WTC11 (cell line): ENCODE measurements around the gene TSPAN9. TPM values are rescaled to one million over a fixed set of nuclear protein-coding genes. Genes with fewer than 3 reads are reported as not detected.

ENCODE experiments used
- ATAC-seq: fragments of 200-7000 bp; cut with Tn5 transposase; 2 replicates; pipeline ENCODE4 v1.10.0; 2021; ENCODE audit warnings: mild to moderate bottlenecking, moderate library complexity
- CTCF ChIA-PET: fragments of 300-600 bp; sonication (Branson Sonifier 250); formaldehyde crosslinking; loops from one replicate; lab custom pipeline; 2021; ENCODE audit warnings: antibody characterized with exemption; lab: Charles Lee
- POLR2A ChIA-PET: fragments of 350-600 bp; sonication (Branson Sonifier 250); formaldehyde crosslinking; loops from one replicate; lab custom pipeline; 2021; ENCODE audit warnings: antibody characterized with exemption; lab: Charles Lee
- DNase-seq: peaks from one replicate; pipeline ENCODE4 v3.0.0; 2021; ENCODE audit warnings: low spot score
- H3K27ac Mint-ChIP-seq: 2 replicates; pipeline ENCODE4 v1.8.0; 2021; ENCODE audit warnings: mixed read lengths
- H3K27me3 Mint-ChIP-seq: 2 replicates; pipeline ENCODE4 v1.8.0; 2021; ENCODE audit warnings: low read depth, mild to moderate bottlenecking, moderate library complexity, mixed read lengths
- H3K36me3 Mint-ChIP-seq: 2 replicates; pipeline ENCODE4 v1.8.0; 2021; ENCODE audit warnings: mixed read lengths
- H3K4me1 Mint-ChIP-seq: 2 replicates; pipeline ENCODE4 v1.8.0; 2022; ENCODE audit warnings: mixed read lengths
- H3K4me3 Mint-ChIP-seq: 2 replicates; pipeline ENCODE4 v1.8.0; 2021; ENCODE audit warnings: mild to moderate bottlenecking, moderate library complexity, mixed read lengths
- H3K9me3 Mint-ChIP-seq: 2 replicates; pipeline ENCODE4 v1.8.0; 2021; ENCODE audit warnings: mixed read lengths
- ATF1 ChIP-seq: sonication (generic); formaldehyde crosslinking; IDR thresholded peaks from 2 replicates; pipeline ENCODE4 v1.8.1; 2023; ENCODE audit warnings: mild to moderate bottlenecking, moderate library complexity, missing genetic modification reagents
- CREB1 ChIP-seq: sonication (generic); formaldehyde crosslinking; IDR thresholded peaks from 2 replicates; pipeline ENCODE4 v1.8.0; 2023; ENCODE audit warnings: mild to moderate bottlenecking, missing genetic modification reagents
- ETV6 ChIP-seq: sonication (generic); formaldehyde crosslinking; IDR thresholded peaks from 2 replicates; pipeline ENCODE4 v1.8.1; 2022; ENCODE audit warnings: mild to moderate bottlenecking, missing genetic modification reagents
- FOXK1 ChIP-seq: sonication (generic); formaldehyde crosslinking; IDR thresholded peaks from 2 replicates; pipeline ENCODE4 v1.8.0; 2022; ENCODE audit warnings: mild to moderate bottlenecking, moderate library complexity, missing genetic modification reagents
- GABPB1 ChIP-seq: sonication (generic); formaldehyde crosslinking; IDR thresholded peaks from 2 replicates; pipeline ENCODE4 v1.8.1; 2023; ENCODE audit warnings: mild to moderate bottlenecking, missing genetic modification reagents
- IRF2 ChIP-seq: sonication (generic); formaldehyde crosslinking; IDR thresholded peaks from 2 replicates; pipeline ENCODE4 v1.8.0; 2022; ENCODE audit warnings: low read depth, missing genetic modification reagents, borderline replicate concordance
- SMAD3 ChIP-seq: sonication (generic); formaldehyde crosslinking; IDR thresholded peaks from 2 replicates; pipeline ENCODE4 v1.8.0; 2022; ENCODE audit warnings: missing genetic modification reagents, mild to moderate bottlenecking, borderline replicate concordance
- SOX15 ChIP-seq: fragments of 250-450 bp; sonication (Bioruptor Pico); IDR thresholded peaks from 2 replicates; pipeline ENCODE4 v1.9.0; 2021; ENCODE audit warnings: mild to moderate bottlenecking
- ZNF416 ChIP-seq: fragments of 250-450 bp; sonication (Bioruptor Pico); IDR thresholded peaks from 2 replicates; pipeline ENCODE4 v1.9.0; 2021; ENCODE audit warnings: mild to moderate bottlenecking, inconsistent platforms
- ZNF423 ChIP-seq: fragments of 250-450 bp; sonication (Bioruptor Pico); IDR thresholded peaks from 2 replicates; pipeline ENCODE4 v2.1.2; 2022; ENCODE audit warnings: mild to moderate bottlenecking, moderate library complexity
- total RNA-seq: library from RNA; stranded (reverse); gene quantifications from 3 replicates; pipeline ENCODE4 v1.2.3, GENCODE V29; 2021
- TF ChIP-seq, protein P1 (sequence below): sonication (generic); formaldehyde crosslinking; IDR thresholded peaks from 2 replicates; pipeline ENCODE4 v1.8.0; 2023; ENCODE audit warnings: missing genetic modification reagents, mild to moderate bottlenecking, borderline replicate concordance
- TF ChIP-seq, protein P2 (sequence below): fragments of 250-450 bp; sonication (Bioruptor Pico); IDR thresholded peaks from 2 replicates; pipeline ENCODE4 v1.8.0; 2021; ENCODE audit warnings: mild to moderate bottlenecking
- TF ChIP-seq, protein P3 (sequence below): sonication (generic); formaldehyde crosslinking; IDR thresholded peaks from 2 replicates; pipeline ENCODE4 v1.8.1; 2022; ENCODE audit warnings: low read depth, missing genetic modification reagents, borderline replicate concordance
- TF ChIP-seq, protein P4 (sequence below): sonication (generic); formaldehyde crosslinking; IDR thresholded peaks from 2 replicates; pipeline ENCODE4 v1.8.1; 2022; ENCODE audit warnings: missing genetic modification reagents, borderline replicate concordance
- TF ChIP-seq, protein P5 (sequence below): sonication (generic); formaldehyde crosslinking; IDR thresholded peaks from 2 replicates; pipeline ENCODE4 v1.8.0; 2022; ENCODE audit warnings: mild to moderate bottlenecking, missing genetic modification reagents

TSPAN9 gene
- total RNA-seq, 1 experiment from 2014 or later, result 27.6 TPM

DNA sequence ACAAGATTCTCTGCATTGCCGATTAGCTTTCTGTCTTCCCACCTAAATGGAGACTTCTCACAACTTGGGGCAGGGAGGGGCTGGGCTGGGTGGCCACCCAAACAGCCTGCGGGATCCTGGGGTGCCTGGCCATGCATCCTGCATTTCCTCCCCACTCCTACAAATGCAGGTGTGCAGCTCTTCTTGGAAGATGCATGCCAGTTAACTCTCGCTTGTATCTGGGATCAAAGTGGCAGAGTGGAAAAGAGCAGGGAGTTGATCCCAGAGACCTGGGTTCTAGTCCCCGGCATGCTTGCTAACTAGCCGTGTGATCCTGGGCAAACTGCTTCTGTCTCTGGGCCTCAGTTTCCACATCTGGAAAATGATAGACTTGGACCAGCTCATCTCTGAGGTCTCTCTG, 136.6 kb downstream of the TSPAN9 start (continued):
- TF ChIP-seq, protein P1, sequence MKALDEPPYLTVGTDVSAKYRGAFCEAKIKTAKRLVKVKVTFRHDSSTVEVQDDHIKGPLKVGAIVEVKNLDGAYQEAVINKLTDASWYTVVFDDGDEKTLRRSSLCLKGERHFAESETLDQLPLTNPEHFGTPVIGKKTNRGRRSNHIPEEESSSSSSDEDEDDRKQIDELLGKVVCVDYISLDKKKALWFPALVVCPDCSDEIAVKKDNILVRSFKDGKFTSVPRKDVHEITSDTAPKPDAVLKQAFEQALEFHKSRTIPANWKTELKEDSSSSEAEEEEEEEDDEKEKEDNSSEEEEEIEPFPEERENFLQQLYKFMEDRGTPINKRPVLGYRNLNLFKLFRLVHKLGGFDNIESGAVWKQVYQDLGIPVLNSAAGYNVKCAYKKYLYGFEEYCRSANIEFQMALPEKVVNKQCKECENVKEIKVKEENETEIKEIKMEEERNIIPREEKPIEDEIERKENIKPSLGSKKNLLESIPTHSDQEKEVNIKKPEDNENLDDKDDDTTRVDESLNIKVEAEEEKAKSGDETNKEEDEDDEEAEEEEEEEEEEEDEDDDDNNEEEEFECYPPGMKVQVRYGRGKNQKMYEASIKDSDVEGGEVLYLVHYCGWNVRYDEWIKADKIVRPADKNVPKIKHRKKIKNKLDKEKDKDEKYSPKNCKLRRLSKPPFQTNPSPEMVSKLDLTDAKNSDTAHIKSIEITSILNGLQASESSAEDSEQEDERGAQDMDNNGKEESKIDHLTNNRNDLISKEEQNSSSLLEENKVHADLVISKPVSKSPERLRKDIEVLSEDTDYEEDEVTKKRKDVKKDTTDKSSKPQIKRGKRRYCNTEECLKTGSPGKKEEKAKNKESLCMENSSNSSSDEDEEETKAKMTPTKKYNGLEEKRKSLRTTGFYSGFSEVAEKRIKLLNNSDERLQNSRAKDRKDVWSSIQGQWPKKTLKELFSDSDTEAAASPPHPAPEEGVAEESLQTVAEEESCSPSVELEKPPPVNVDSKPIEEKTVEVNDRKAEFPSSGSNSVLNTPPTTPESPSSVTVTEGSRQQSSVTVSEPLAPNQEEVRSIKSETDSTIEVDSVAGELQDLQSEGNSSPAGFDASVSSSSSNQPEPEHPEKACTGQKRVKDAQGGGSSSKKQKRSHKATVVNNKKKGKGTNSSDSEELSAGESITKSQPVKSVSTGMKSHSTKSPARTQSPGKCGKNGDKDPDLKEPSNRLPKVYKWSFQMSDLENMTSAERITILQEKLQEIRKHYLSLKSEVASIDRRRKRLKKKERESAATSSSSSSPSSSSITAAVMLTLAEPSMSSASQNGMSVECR (CRISPR knock-in tag), result no peak
- TF ChIP-seq SOX15 (CRISPR knock-in tag) (no peak), ZNF423 (CRISPR knock-in tag) (no peak), GABPB1 (CRISPR knock-in tag) (no peak), IRF2 (CRISPR knock-in tag) (no peak), FOXK1 (no peak)
- TF ChIP-seq, protein P2, sequence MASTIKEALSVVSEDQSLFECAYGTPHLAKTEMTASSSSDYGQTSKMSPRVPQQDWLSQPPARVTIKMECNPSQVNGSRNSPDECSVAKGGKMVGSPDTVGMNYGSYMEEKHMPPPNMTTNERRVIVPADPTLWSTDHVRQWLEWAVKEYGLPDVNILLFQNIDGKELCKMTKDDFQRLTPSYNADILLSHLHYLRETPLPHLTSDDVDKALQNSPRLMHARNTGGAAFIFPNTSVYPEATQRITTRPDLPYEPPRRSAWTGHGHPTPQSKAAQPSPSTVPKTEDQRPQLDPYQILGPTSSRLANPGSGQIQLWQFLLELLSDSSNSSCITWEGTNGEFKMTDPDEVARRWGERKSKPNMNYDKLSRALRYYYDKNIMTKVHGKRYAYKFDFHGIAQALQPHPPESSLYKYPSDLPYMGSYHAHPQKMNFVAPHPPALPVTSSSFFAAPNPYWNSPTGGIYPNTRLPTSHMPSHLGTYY (CRISPR knock-in tag), result no peak
- TF ChIP-seq, protein P3, sequence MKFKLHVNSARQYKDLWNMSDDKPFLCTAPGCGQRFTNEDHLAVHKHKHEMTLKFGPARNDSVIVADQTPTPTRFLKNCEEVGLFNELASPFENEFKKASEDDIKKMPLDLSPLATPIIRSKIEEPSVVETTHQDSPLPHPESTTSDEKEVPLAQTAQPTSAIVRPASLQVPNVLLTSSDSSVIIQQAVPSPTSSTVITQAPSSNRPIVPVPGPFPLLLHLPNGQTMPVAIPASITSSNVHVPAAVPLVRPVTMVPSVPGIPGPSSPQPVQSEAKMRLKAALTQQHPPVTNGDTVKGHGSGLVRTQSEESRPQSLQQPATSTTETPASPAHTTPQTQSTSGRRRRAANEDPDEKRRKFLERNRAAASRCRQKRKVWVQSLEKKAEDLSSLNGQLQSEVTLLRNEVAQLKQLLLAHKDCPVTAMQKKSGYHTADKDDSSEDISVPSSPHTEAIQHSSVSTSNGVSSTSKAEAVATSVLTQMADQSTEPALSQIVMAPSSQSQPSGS (CRISPR knock-in tag), result no peak

DNA sequence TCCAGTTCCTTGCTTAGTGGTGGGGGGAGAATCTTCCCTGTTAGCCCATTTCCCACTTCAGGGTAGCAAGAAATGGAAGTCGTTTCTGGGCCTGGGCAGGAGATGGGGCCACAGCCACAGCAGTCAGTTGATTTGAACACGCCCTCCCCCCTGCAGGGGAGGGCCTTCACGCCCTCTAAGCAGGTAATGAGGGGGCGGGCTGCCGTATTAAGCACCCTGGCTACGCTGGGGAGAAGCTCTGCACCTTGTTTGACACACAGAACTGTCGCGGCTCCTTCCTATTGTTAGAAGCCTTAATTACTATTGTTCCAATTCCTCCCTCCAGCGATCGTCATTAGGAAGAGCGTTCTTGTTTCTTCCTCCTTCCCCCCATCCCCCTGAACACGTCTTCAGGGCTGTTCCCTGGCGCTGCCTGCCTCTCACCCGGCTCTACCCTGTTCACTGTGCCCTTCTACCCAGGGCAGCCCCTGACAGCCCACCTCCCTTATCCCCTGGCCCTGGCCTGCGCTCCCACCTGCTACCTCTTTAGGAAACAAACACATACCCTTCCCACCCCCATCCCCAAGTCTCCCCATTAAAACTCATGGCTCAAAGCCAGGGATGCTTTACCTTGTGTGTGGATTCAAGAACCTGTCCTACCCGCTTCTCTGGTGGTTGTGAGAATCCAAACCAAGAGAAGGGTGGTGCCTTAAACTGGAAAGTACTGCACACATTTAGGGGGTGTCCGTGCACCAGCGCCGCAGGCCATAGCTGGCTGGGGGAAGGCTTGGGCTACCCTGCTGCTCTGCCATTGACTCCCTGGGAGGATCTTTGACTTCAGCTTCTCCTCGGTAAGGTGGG, 137.6 kb downstream of the TSPAN9 start:
- H3K27ac Mint-ChIP-seq, result no peak overlapping the region
- H3K4me1 Mint-ChIP-seq, result peaks cover 31% of the 10 kb centered on the region
- no peaks in the 10 kb centered on the region; the same call in 1 of the 2 replicates for H3K27me3 Mint-ChIP-seq
- DNase-seq, result peak; percentile 54
- no peaks in the 10 kb centered on the region for H3K9me3 Mint-ChIP-seq
- 0 out of 2 replicates have a peak, but pooled peaks have one; percentile 47 for TF ChIP-seq ETV6 (CRISPR knock-in tag)
- TF ChIP-seq IRF2 (CRISPR knock-in tag), result no peak
- POLR2A ChIA-PET, result no interaction called here
- H3K36me3 Mint-ChIP-seq, result no peaks in the 10 kb centered on the region
- peak; percentile 79 for ATAC-seq
- H3K4me3 Mint-ChIP-seq, result peak overlapping the region; percentile 32
- CTCF ChIA-PET, result interaction anchor here (0.6 to 3.8 kb wide), 11 partner anchors 10 to 141 kb away, joined by 3 to 47 read pairs (median 7); no protein-coding TSS in a partner anchor

DNA sequence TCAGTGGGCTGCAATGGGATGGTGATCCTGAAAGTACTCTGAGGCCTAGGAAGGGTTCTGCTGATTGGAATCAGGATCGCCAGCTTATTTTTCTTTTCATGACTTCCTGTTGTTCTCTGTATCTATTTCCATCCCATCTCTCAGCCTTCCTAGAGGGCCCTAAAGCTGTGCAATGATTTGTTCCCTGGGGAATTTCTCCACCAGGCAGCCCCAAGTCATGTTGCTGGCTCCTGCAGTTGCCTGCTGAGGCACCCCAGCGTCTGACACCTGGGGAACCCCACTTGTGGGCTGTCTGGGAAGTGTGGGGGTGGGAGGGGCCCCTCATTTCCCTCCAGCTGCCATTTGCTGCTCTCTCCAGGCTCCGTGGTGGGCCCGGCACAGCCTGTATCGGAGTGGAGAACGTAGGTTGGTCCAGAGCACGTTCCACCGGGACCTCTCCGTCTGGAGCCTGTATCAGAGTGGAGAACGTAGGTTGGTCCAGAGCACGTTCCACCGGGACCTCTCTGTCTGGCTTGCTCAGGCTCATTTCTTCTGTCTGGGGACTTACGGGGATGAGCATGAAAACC, 138.3 kb downstream of the TSPAN9 start:
- ATAC-seq (no peak), DNase-seq (no peak)
- Mint-ChIP-seq H3K9me3 (no peaks in the 10 kb centered on the region), H3K4me3 (no peak overlapping the region), H3K36me3 (no peaks in the 10 kb centered on the region), H3K4me1 (peaks cover 31% of the 10 kb centered on the region), H3K27me3 (no peaks in the 10 kb centered on the region; the same call in 1 of the 2 replicates), H3K27ac (no peak overlapping the region)
- ChIA-PET POLR2A (no interaction called here), CTCF (interaction anchor here (0.7 to 4.3 kb wide), 10 partner anchors 12 to 142 kb away, joined by 3 to 47 read pairs (median 12); no protein-coding TSS in a partner anchor)
- TF ChIP-seq ZNF416 (CRISPR knock-in tag), result no peak
- TF ChIP-seq CREB1 (CRISPR knock-in tag), result no peak
- TF ChIP-seq, protein P4, sequence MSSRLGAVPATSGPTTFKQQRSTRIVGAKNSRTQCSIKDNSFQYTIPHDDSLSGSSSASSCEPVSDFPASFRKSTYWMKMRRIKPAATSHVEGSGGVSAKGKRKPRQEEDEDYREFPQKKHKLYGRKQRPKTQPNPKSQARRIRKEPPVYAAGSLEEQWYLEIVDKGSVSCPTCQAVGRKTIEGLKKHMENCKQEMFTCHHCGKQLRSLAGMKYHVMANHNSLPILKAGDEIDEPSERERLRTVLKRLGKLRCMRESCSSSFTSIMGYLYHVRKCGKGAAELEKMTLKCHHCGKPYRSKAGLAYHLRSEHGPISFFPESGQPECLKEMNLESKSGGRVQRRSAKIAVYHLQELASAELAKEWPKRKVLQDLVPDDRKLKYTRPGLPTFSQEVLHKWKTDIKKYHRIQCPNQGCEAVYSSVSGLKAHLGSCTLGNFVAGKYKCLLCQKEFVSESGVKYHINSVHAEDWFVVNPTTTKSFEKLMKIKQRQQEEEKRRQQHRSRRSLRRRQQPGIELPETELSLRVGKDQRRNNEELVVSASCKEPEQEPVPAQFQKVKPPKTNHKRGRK (CRISPR knock-in tag), result no peak
- TF ChIP-seq, protein P5, sequence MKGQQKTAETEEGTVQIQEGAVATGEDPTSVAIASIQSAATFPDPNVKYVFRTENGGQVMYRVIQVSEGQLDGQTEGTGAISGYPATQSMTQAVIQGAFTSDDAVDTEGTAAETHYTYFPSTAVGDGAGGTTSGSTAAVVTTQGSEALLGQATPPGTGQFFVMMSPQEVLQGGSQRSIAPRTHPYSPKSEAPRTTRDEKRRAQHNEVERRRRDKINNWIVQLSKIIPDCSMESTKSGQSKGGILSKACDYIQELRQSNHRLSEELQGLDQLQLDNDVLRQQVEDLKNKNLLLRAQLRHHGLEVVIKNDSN, result no peak
- TF ChIP-seq ATF1 (CRISPR knock-in tag), result no peak
- TF ChIP-seq SMAD3 (CRISPR knock-in tag), result no peak
- TF ChIP-seq, protein P1 (CRISPR knock-in tag), result no peak
